DMS53 treated with DMSO at 0.1 percent for 48 hours (cell line): ENCODE data around the gene CENPU.

Experiments
- DNase-seq: peaks from one replicate; lab custom pipeline; 2025; ENCODE audit not compliant: unreplicated experiment; lab: John Stamatoyannopoulos, UW

CENPU gene

DNA sequence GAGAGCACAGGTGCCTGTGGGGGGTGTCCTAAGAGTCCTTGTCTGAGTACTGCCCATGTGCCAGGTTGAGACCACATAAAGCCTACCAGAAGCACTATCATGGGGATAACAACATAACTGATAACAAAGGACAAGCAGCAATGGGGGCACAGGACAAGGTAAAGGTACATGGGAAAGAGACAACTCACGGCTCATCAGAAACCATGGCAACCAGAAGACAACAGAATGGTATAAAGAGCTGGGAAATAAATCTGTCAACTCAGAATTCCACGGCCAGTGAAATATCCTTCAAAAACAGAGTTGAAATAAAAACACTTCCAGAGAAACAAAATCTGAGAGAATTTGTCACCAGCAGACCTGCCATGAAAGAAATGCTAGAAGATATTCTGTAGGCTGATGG lies 20.0 kb downstream of the CENPU start:
- no peak for DNase-seq

GRCh38 chr4:184712322-184712721 lies 21.6 kb downstream of the CENPU start:
- DNase-seq = no peak

GRCh38 chr4:184706453-184706852 lies 27.4 kb downstream of the CENPU start:
- no peak for DNase-seq

DNA sequence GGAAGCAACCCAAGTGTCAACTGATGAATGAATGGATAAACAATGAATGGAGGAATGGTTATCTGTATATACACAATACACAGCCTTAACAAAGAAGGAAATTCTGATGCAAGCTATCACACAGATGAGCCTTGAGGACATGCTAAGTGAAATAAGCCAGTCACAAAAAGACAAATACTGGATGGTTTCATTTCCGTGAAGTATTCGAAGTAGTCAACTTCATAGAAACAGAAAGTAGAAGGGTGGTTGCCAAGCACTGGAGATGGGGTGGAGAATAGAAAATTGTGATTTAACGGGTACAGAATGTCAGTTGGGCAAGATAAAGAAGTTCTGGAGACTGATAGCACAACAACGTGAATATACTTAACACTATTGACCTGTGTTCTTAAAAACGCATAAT lies 28.2 kb downstream of the CENPU start:
- no peak for DNase-seq

GRCh38 chr4:184702114-184702513 lies 31.8 kb downstream of the CENPU start:
- no peak for DNase-seq

- no peak for DNase-seq
Observed at GRCh38 chr4:184699941-184700340, 34.0 kb downstream of the CENPU start.

GRCh38 chr4:184697956-184698355 lies 35.9 kb downstream of the CENPU start:
- DNase-seq = no peak

- DNase-seq = no peak
Observed at GRCh38 chr4:184695178-184695896, 38.6 kb downstream of the CENPU start.

DNA sequence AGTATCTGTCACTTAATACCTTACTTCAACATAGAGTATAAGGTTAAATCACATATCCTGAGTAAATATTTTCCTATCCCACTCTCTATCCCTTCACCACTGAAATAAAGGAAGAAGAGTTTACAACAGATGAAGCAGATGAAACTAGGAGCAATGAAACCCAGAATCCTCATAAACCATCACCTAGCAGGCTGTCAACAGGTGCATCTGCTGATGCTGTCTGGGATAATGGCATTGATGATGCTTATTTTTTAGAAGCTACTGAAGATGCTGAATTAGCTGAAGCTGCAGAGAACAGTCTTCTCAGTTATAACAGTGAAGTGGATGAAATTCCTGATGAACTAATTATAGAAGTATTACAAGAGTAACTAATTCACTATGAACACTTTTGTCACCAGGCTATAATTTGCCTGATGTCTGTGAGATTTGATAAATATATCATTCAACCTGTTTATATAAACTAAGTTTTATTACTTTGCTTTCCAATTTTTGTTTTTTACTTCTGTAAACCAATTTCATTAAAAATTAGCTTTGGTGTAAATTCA lies 39.4 kb downstream of the CENPU start:
- DNase-seq = no peak

- DNase-seq = no peak
Observed at GRCh38 chr4:184693056-184693455, 40.8 kb downstream of the CENPU start.

- no peak for DNase-seq
Observed at GRCh38 chr4:184689681-184690080, 44.2 kb downstream of the CENPU start.

- DNase-seq = peak; percentile 41
Observed at GRCh38 chr4:184688447-184688846, 45.4 kb downstream of the CENPU start.

DNA sequence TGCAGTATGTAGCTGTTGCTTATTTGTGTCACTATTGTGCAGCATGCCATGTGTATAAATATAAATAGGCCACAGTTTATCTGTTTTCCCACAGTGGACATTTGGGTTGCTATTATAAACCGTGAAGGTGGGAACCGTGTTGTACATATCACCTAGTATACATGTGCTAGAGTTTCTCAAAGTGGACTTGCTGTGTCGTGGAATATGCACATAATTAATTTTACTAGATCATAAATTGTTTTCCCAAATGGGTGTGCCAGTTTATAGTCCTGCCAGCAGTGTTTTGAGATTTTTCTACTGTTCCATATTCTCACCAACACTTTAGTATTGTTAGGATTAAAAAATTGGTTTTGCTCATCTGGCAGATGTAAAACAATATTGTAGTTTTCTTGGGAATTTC lies 45.9 kb downstream of the CENPU start:
- no peak for DNase-seq

GRCh38 chr4:184684491-184685189 lies 49.3 kb downstream of the CENPU start:
- no peak for DNase-seq

GRCh38 chr4:184681916-184682315 lies 52.0 kb downstream of the CENPU start:
- DNase-seq = no peak

- DNase-seq = no peak
Observed at GRCh38 chr4:184680698-184681097, 53.2 kb downstream of the CENPU start.

DNA sequence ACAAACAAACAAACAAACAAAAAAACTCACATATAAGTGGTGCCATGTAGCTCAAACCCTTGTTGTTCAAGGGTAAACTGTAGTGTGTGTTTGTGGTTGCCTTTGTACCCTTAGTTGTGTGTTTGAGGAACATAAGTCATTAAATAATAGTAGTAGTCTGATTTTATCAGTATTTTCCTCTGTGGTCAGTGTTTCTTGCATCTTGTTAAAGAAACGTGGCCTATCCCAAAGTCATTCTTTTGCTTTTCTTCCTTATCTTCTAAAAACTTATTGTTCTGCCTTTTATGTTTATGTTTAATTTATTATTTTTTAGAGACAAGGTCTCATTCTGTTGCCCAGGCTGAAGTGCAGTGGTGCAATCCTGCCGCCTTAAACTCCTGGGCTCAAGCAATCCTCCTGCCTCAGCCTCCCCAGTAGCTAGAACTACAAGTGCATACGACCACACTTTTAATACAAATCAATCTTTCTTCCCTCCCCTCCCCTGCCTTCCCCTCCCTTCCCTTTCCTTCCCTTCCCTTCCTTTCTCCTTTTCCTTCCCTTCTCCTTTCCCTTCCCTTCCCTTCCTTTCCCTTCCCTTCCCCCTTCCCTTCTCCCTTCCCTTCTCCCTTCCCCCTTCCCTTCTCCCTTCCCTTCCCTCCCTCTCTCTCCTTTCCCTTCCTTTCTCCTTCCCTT lies 57.9 kb downstream of the CENPU start:
- DNase-seq = no peak

GRCh38 chr4:184675018-184675417 lies 58.9 kb downstream of the CENPU start:
- no peak for DNase-seq

- no peak for DNase-seq
Observed at GRCh38 chr4:184674011-184674410, 59.9 kb downstream of the CENPU start.

DNA sequence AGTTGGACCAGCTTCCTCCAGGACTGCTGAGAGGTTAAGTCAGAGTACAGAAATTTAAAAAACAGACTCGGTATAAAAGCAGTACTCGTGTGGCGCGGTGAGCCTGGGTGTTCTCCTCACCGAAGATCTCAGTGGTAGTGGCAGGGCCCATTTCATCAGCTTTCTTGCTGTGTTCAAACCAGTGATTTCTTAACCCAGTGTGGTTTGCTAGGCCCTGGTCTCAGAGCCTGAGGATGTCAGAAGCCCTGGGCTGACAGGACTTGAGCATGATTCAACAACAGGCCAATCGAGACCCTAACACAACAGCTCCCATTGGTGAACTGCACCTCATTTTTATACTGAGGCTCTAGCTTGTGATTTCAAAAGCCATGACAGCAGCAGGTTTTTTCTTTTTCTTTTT lies 61.2 kb downstream of the CENPU start:
- no peak for DNase-seq

DNA sequence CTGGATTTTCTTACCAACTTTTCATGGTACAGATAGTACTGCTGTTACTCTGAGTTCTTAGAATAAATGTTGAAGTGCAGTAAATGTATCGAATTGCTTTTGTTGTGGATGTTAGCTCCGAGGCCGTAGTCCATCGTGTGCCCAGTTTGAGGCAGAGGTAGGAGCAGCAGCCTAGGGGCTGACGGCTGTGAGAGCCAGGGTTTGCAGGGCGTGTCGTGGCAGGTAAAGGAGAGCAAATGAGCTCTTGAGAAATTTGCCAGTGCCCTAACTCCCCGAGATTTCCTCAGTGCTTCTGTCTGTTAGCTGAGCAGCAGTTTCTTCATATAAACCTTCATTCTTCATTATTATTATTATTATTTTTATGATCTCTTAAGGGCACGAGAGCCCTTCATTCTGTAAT lies 62.8 kb downstream of the CENPU start:
- DNase-seq = no peak

DNA sequence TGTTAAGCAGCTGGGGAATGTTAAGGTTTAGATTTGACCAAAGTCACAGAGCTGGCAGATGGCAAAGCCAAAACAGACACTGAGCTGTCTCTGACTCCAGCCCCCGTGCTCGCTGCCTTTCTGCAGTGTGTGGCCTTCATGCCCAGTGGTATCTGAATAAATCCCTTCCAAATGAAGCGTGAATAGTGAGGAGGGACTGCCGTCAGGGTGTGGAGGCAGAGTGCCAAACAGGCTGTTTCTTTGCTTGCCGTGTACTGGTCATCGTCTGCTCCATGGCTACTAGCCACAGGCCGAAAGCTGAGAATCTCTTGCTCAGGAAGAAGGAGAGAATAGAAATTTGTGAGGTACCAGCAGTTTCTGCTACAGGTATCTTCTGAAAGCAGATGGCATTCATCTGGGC lies 64.6 kb downstream of the CENPU start:
- DNase-seq = no peak
